CD8-positive, alpha-beta memory T cell (primary cell): Measurements from ENCODE around the gene SAMD4A. TPM values are rescaled to one million over a fixed set of nuclear protein-coding genes. Genes with fewer than 3 reads are reported as not detected.

ENCODE experiments used
- CTCF ChIA-PET: fragments of 350-600 bp; sonication (Branson Sonifier 250); formaldehyde crosslinking; loops from one replicate; lab custom pipeline; 2021; ENCODE audit warnings: antibody characterized with exemption; lab: Charles Lee
- POLR2A ChIA-PET: fragments of 350-600 bp; sonication (Branson Sonifier 250); formaldehyde crosslinking; loops from one replicate; lab custom pipeline; 2021; ENCODE audit warnings: antibody characterized with exemption; lab: Charles Lee
- DNase-seq, 5 donors: peaks; one replicate each; pipeline versions ENCODE4 v3.0.0 to v3.0.0-alpha.2; 2020 to 2022; ENCODE audit warnings: mixed read lengths in 1 of 5
- H3K27ac ChIP-seq: one replicate; pipeline ENCODE4 v1.7.0; 2013; ENCODE audit warnings: low read depth, mild to moderate bottlenecking, low read length, moderate library complexity
- H3K27me3 ChIP-seq: 2 replicates; pipeline ENCODE4 v1.7.0; 2013; ENCODE audit warnings: low read length, mild to moderate bottlenecking; ENCODE audit not compliant: insufficient read depth, poor library complexity, severe bottlenecking
- H3K36me3 ChIP-seq: 2 replicates; pipeline ENCODE4 v1.7.0; 2013; ENCODE audit warnings: mild to moderate bottlenecking, low read length, moderate library complexity; ENCODE audit not compliant: insufficient read depth
- H3K4me1 ChIP-seq: 2 replicates; pipeline ENCODE4 v1.7.0; 2013; ENCODE audit warnings: mild to moderate bottlenecking, low read length, moderate library complexity; ENCODE audit not compliant: insufficient read depth
- H3K4me3 ChIP-seq: 2 replicates; pipeline ENCODE4 v1.7.0; 2013; ENCODE audit warnings: mild to moderate bottlenecking, low read length
- H3K9me3 ChIP-seq: 2 replicates; pipeline ENCODE4 v1.7.0; 2013; ENCODE audit warnings: mild to moderate bottlenecking, low read length
- H3K27ac Mint-ChIP-seq, 8 donors: one replicate each; pipeline ENCODE4 v1.8.0; 2020 to 2021; ENCODE audit warnings: mixed read lengths in 8 of 8, mild to moderate bottlenecking in 6 of 8, inconsistent platforms in 3 of 8, moderate library complexity in 3 of 8
- H3K27me3 Mint-ChIP-seq, 2 donors: one replicate each; pipeline ENCODE4 v1.8.0; 2020 to 2021; ENCODE audit warnings: mixed read lengths in 2 of 2, mild to moderate bottlenecking in 1 of 2, moderate library complexity in 1 of 2
- H3K36me3 Mint-ChIP-seq, 3 donors: one replicate each; pipeline ENCODE4 v1.8.0; 2020 to 2021; ENCODE audit warnings: mixed read lengths in 3 of 3, inconsistent platforms in 1 of 3, mild to moderate bottlenecking in 1 of 3
- H3K4me1 Mint-ChIP-seq, 3 donors: one replicate each; pipeline ENCODE4 v1.8.0; 2020 to 2021; ENCODE audit warnings: mixed read lengths in 3 of 3, inconsistent platforms in 1 of 3, mild to moderate bottlenecking in 1 of 3
- H3K4me3 Mint-ChIP-seq, 7 donors: one replicate each; pipeline ENCODE4 v1.8.0; 2020 to 2021; ENCODE audit warnings: mixed read lengths in 7 of 7, mild to moderate bottlenecking in 6 of 7, moderate library complexity in 4 of 7, inconsistent platforms in 2 of 7
- H3K9me3 Mint-ChIP-seq, 5 donors: one replicate each; pipeline ENCODE4 v1.8.0; 2020 to 2022; ENCODE audit warnings: mixed read lengths in 5 of 5, mild to moderate bottlenecking in 3 of 5, moderate library complexity in 2 of 5, inconsistent platforms in 1 of 5
- polyA plus RNA-seq: library from polyadenylated mRNA; unstranded; fragments of 300-500 nt; fragmentation: Illumina TruSeq; gene quantifications from one replicate; pipeline ENCODE4 v1.2.3, GENCODE V29; 2021
- total RNA-seq, 2 experiments: library from RNA; stranded (reverse); gene quantifications; one replicate each; pipeline ENCODE4 v1.2.3, GENCODE V29; 2021

Gene SAMD4A
- total and polyA plus RNA-seq, 3 experiments from 2014 or later = 2.4 to 2.7 TPM; not detected in 1

- Mint-ChIP-seq H3K4me1 (peaks cover 16 to 23% (median 16%) of the 10 kb centered on the region in 3 donors), H3K27me3 (peaks cover 18 to 36% of the 10 kb centered on the region in 2 donors), H3K36me3 (peaks cover 3 to 9% (median 5%) of the 10 kb centered on the region in 3 donors), H3K9me3 (peaks cover 3 to 6% (median 5%) of the 10 kb centered on the region in 5 donors), H3K4me3 (peak overlapping the region; percentile 90 to 98 (median 93)), H3K27ac (peak overlapping the region in 7 of 8 donors; percentile 65 to 91 (median 81))
- H3K4me3 ChIP-seq = peak overlapping the region; percentile 81
- no peaks in the 10 kb centered on the region for H3K9me3 ChIP-seq
- POLR2A ChIA-PET = interaction anchor here (0.7 to 2.0 kb wide), 6 partner anchors 57 to 1415 kb away, joined by 3 to 12 read pairs (median 4); partner anchors contain the start of genes CGRRF1, DDHD1 and GCH1
- peak overlapping the region; percentile 34 for H3K27ac ChIP-seq
- peak in 1 of 5 donors; percentile 32 for DNase-seq
- peaks cover 18% of the 10 kb centered on the region for H3K4me1 ChIP-seq
- CTCF ChIA-PET = interaction anchor here (0.9 to 7.6 kb wide), 4 partner anchors 70 to 417 kb away, joined by 3 to 114 read pairs (median 4); no protein-coding TSS in a partner anchor
- H3K36me3 ChIP-seq = no peaks in the 10 kb centered on the region
- peaks cover 12% of the 10 kb centered on the region for H3K27me3 ChIP-seq
Measured at GRCh38 chr14:54567224-54567638, 303 bp downstream of the SAMD4A start.

- Histone ChIP-seq H3K4me1 (peaks cover 18% of the 10 kb centered on the region), H3K27me3 (peaks cover 12% of the 10 kb centered on the region), H3K4me3 (peak overlapping the region; percentile 81), H3K27ac (peak overlapping the region; percentile 34), H3K36me3 (no peaks in the 10 kb centered on the region), H3K9me3 (no peaks in the 10 kb centered on the region)
- Mint-ChIP-seq H3K36me3 (peaks cover 3 to 9% (median 9%) of the 10 kb centered on the region in 3 donors), H3K27ac (peak overlapping the region in 7 of 8 donors; percentile 65 to 91 (median 85)), H3K9me3 (peaks cover 8 to 11% (median 9%) of the 10 kb centered on the region in 5 donors), H3K4me1 (peaks cover 16 to 23% (median 16%) of the 10 kb centered on the region in 3 donors), H3K4me3 (peak overlapping the region; percentile 90 to 98 (median 93)), H3K27me3 (peaks cover 15 to 34% of the 10 kb centered on the region in 2 donors)
- peak; percentile 14 to 61 (median 34) for DNase-seq
- ChIA-PET CTCF (interaction anchor here (0.7 to 7.6 kb wide), 3 partner anchors 75 to 207 kb away, joined by 3 to 114 read pairs (median 5); no protein-coding TSS in a partner anchor), POLR2A (interaction anchor here (0.7 to 1.9 kb wide), 3 partner anchors 58 to 80 kb away, joined by 3 to 12 read pairs (median 9); partner anchors contain the start of gene CGRRF1)
Measured at GRCh38 chr14:54567639-54568561, 972 bp downstream of the SAMD4A start.

GRCh38 chr14:54568821-54569595, 2.1 kb downstream of the SAMD4A start:
- no peaks in the 10 kb centered on the region for H3K36me3 ChIP-seq
- H3K9me3 ChIP-seq = no peaks in the 10 kb centered on the region
- Mint-ChIP-seq H3K27me3 (peaks cover 17 to 43% of the 10 kb centered on the region in 2 donors), H3K9me3 (peaks cover 13 to 21% (median 17%) of the 10 kb centered on the region in 5 donors), H3K27ac (no peak overlapping the region), H3K4me1 (peaks cover 16 to 23% (median 16%) of the 10 kb centered on the region in 3 donors), H3K4me3 (peak overlapping the region in 5 of 7 donors; percentile 23 to 98 (median 41)), H3K36me3 (peaks cover 6 to 17% (median 11%) of the 10 kb centered on the region in 3 donors)
- H3K27me3 ChIP-seq = peaks cover 6% of the 10 kb centered on the region
- no peak for DNase-seq
- no peak overlapping the region for H3K4me3 ChIP-seq
- POLR2A ChIA-PET = interaction anchor here (0.7 kb wide), 1 partner anchor 81 kb away, joined by 9 read pairs; no protein-coding TSS in a partner anchor
- no peak overlapping the region for H3K27ac ChIP-seq
- H3K4me1 ChIP-seq = peaks cover 18% of the 10 kb centered on the region
- CTCF ChIA-PET = interaction anchor here (0.6 to 7.6 kb wide), 2 partner anchors 205 to 206 kb away, joined by 3 to 114 read pairs; no protein-coding TSS in a partner anchor

GRCh38 chr14:54570047-54570446, 3.1 kb downstream of the SAMD4A start:
- Histone ChIP-seq H3K4me3 (no peak overlapping the region), H3K4me1 (peaks cover 8% of the 10 kb centered on the region), H3K27me3 (peaks cover 6% of the 10 kb centered on the region), H3K36me3 (no peaks in the 10 kb centered on the region), H3K9me3 (no peaks in the 10 kb centered on the region), H3K27ac (no peak overlapping the region)
- no peak overlapping the region for H3K27ac Mint-ChIP-seq
- no peak for DNase-seq
- H3K4me3 Mint-ChIP-seq = peak overlapping the region in 1 of 7 donors; percentile 15
- H3K9me3 Mint-ChIP-seq = peaks cover 13 to 21% (median 17%) of the 10 kb centered on the region in 5 donors
- peaks cover 6 to 14% (median 7%) of the 10 kb centered on the region in 3 donors for H3K4me1 Mint-ChIP-seq
- peaks cover 19 to 53% of the 10 kb centered on the region in 2 donors for H3K27me3 Mint-ChIP-seq
- peaks cover 6 to 25% (median 11%) of the 10 kb centered on the region in 3 donors for H3K36me3 Mint-ChIP-seq
- CTCF ChIA-PET = interaction anchor here (0.6 kb wide), 1 partner anchor 204 kb away, joined by 3 read pairs; no protein-coding TSS in a partner anchor
- POLR2A ChIA-PET = no interaction called here

GRCh38 chr14:54570631-54571415, 3.9 kb downstream of the SAMD4A start:
- CTCF ChIA-PET = no interaction called here
- Mint-ChIP-seq H3K36me3 (peaks cover 6 to 25% (median 9%) of the 10 kb centered on the region in 3 donors), H3K4me3 (no peak overlapping the region), H3K27ac (no peak overlapping the region), H3K27me3 (peaks cover 21 to 59% of the 10 kb centered on the region in 2 donors), H3K9me3 (peaks cover 13 to 21% (median 17%) of the 10 kb centered on the region in 5 donors), H3K4me1 (peaks cover 6 to 14% (median 7%) of the 10 kb centered on the region in 3 donors)
- no peak for DNase-seq
- Histone ChIP-seq H3K4me1 (peaks cover 4% of the 10 kb centered on the region), H3K27me3 (peaks cover 6% of the 10 kb centered on the region), H3K27ac (no peak overlapping the region), H3K4me3 (no peak overlapping the region), H3K9me3 (no peaks in the 10 kb centered on the region), H3K36me3 (no peaks in the 10 kb centered on the region)
- POLR2A ChIA-PET = no interaction called here

GRCh38 chr14:54572316-54572715, 5.4 kb downstream of the SAMD4A start:
- peaks cover 6 to 25% (median 8%) of the 10 kb centered on the region in 3 donors for H3K36me3 Mint-ChIP-seq
- H3K4me1 ChIP-seq = peaks cover 4% of the 10 kb centered on the region

More at GRCh38 chr14:54572316-54572715, 5.4 kb downstream of the SAMD4A start:
- H3K27ac ChIP-seq = no peak overlapping the region
- H3K9me3 ChIP-seq = no peaks in the 10 kb centered on the region
- no peak overlapping the region for H3K27ac Mint-ChIP-seq
- POLR2A ChIA-PET = no interaction called here
- no peak overlapping the region for H3K4me3 Mint-ChIP-seq
- H3K4me1 Mint-ChIP-seq = peaks cover 6 to 13% (median 6%) of the 10 kb centered on the region in 3 donors
- H3K27me3 Mint-ChIP-seq = peaks cover 21 to 70% of the 10 kb centered on the region in 2 donors
- CTCF ChIA-PET = interaction anchor here (1.2 kb wide), 1 partner anchor 200 kb away, joined by 5 read pairs; no protein-coding TSS in a partner anchor
- H3K36me3 ChIP-seq = no peaks in the 10 kb centered on the region
- H3K9me3 Mint-ChIP-seq = peaks cover 13 to 21% (median 17%) of the 10 kb centered on the region in 5 donors
- H3K27me3 ChIP-seq = peaks cover 6% of the 10 kb centered on the region
- DNase-seq = no peak
- no peak overlapping the region for H3K4me3 ChIP-seq
